SHP77 treated with DMSO at 0.1 percent for 48 hours (cell line): ENCODE data around the gene MMP3.
"Not testable (repeated sequence)": the region's sequence is repeated elsewhere in the genome, so short reads cannot be mapped to it uniquely, and the experiment has no call there.

Experiments used
- DNase-seq: peaks from one replicate; lab custom pipeline; 2025; lab: John Stamatoyannopoulos, UW

The MMP3 gene

DNA sequence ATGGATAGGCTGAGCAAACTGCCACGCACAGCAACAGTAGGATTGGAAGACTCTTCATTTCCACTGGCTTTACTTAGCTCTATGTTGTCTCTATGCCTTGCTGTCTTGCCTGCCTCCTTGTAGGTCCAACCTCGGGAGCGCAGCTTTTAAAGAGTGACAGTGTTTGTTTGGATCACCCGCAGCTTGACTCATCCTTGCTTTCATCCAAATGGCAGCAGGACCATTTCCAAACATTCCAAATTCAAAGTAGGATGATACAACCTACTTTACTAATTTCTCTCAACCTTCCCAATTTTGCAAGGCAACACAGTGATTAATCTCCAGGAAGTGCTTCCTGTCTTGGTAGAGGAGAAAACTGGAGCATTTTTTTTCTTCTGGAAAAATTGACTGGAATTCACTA, at the start of gene MMP3:
Gene MMP3, minus strand, starts transcription at position 121 of the 400 bp plus-strand sequence. Its CDS starts 63 bp downstream, at position 58.
- no peak for DNase-seq

- DNase-seq, result no peak
Measured at GRCh38 chr11:102891736-102892135, 48.3 kb upstream of the MMP3 start.

- DNase-seq, result no peak
Measured at GRCh38 chr11:102886999-102887398, 43.6 kb upstream of the MMP3 start.

- DNase-seq, result no peak
Measured at GRCh38 chr11:102883141-102883540, 39.7 kb upstream of the MMP3 start.

GRCh38 chr11:102882389-102883024, 39.1 kb upstream of the MMP3 start:
- DNase-seq, result no peak

DNA sequence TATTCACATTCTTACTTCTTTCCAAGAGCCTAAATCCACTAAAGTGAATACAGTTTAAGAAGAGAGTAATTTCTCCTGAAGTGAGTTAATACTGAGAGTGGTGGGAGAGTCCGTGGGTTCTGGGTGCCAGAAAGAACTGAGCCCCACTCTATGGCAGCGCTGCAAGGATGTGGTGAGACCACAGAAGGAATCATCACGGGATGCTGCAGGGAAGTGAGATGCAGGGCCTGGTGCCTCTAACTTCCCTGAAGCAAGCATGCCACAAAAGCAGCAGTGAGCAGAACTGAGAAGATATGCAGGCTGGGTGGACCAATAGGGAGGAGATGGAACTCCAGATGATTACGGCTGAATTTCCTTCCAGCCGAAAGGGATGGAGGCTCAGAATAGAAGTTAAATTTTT, 36.4 kb upstream of the MMP3 start:
- DNase-seq, result no peak

- DNase-seq, result no peak
Measured at GRCh38 chr11:102878595-102878994, 35.2 kb upstream of the MMP3 start.

DNA sequence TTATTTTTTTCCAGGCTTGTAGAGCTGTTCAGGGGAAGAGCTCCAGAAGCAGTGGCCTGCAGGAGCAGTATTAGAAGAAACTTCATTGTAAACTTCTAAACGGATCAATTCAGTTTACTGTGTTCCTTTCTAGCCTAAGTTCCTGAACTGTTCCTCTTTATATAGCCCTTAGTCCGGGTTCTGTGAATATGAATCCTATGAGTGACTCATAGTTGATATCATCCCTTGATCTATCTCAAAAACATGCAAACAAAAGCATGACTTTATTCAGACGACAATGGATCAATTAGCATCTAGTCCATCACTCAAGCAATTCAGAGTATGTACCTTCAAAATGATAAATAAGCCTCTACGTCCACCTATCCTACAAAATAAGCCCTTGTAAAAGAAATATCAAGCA, 31.4 kb upstream of the MMP3 start, which contains the start of gene MMP12:
Gene MMP12, minus strand, starts transcription at position 131 of the 400 bp plus-strand sequence. Its CDS starts 45 bp downstream, at position 86.
- no peak for DNase-seq

GRCh38 chr11:102869354-102869964, 26.1 kb upstream of the MMP3 start:
- not testable (repeated sequence) for DNase-seq

DNA sequence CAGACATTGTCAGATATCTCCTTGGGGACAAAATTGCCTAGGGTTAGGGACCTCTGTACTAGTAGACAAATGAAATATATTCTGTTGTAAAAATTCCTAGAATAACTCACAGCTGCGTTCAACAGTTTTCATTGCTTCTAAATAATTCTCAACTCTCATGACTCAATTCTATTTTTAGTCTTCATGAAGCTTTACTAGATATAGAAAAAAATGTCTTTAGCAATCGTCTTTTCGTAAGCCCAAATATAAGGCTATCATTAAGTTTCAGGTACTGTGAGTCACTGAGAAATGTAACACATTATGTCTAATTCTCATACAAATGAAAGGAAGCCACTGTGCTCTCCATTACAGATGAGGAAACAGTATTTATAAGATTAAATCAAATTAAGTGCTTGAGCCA, 24.9 kb upstream of the MMP3 start:
- DNase-seq, result no peak

- DNase-seq, result no peak
Measured at GRCh38 chr11:102864724-102865123, 21.3 kb upstream of the MMP3 start.

- DNase-seq, result no peak
Measured at GRCh38 chr11:102853956-102854355, 10.5 kb upstream of the MMP3 start.

DNA sequence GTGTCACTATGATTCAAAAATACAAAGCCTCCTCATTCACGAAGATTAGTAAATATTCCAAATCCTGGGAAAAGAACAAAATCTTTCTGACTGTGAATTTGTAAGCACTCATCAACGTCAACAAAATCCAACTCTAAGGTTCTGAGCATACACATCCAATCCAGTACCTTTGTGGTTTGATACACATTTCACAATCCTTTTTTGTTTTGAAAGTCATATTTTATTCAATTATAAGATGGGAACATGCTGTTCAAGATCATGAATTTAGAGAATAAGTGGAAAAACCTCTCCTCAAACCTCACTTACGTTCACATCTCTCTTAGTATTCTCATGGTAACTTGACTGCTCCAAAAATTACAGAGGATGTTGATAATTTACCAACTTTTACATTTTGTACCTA, 9.6 kb upstream of the MMP3 start:
- no peak for DNase-seq

DNA sequence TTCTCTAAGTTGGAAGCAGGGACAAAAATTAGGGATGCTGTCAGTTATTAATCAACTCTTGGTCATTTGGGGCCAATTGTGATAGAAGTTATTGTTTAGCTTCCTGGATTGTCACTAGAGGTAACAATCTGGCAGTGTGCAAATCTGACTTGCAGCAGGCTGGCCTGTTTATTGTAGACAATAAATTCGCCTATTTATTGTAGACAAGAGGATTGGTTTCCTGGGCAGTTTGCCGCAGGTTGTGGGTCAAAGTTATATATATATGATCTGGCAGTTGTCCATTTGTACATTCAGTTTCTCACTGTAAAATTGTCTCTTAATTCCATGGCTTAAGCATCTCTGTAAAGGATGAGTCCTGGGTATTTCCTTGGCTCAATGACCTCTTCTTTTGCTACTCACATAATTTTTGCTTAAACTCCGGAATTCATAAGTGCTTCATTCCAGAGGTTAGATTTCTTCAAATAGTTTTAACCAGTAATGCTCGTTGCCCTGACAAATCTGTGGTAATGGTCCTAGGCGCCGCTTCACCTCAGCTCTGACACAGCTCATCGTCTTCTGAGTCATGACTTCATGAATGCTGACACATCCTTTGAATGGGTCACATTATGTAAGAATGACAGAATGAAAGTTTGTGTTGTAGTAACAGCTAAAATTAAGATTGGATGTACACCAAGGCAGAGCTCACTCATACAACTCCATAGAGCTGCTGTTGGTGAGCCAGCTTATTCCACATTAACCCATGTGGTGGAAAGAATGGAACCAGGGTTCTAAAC, 7.8 kb upstream of the MMP3 start:
- no peak for DNase-seq

GRCh38 chr11:102849311-102849710, 5.9 kb upstream of the MMP3 start:
- DNase-seq, result no peak

- DNase-seq, result no peak
Measured at GRCh38 chr11:102846292-102846691, 2.9 kb upstream of the MMP3 start.

DNA sequence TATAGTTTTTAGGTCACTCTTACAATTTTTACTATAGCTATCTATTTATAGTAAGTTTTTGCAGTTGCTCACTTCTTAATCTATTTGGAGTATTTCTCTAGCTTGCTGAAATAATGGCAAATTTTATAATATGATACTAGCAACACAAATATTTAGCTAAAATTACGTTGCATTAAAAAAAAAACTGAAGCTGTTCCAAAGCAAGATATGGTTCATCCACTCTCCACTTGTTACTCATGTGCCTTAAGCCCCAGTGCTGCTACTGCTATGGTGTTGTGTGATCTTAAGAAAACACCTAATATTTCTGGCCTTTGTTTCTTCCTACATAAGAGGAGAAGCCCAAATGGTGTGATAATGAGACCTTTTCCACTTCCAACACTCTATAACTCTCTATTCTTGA, 479 bp downstream of the MMP3 start:
- no peak for DNase-seq

GRCh38 chr11:102840018-102840417, 3.4 kb downstream of the MMP3 start:
- DNase-seq, result no peak

- no peak for DNase-seq
Measured at GRCh38 chr11:102837646-102838045, 5.8 kb downstream of the MMP3 start.

- DNase-seq, result no peak
Measured at GRCh38 chr11:102837156-102837555, 6.3 kb downstream of the MMP3 start.

GRCh38 chr11:102836290-102836875, 7.0 kb downstream of the MMP3 start:
- no peak for DNase-seq

GRCh38 chr11:102833731-102834130, 9.7 kb downstream of the MMP3 start:
- DNase-seq, result no peak

- no peak for DNase-seq
Measured at GRCh38 chr11:102832612-102833011, 10.8 kb downstream of the MMP3 start.
